Measurements from ENCODE around the gene EHMT1. TPM values are rescaled to one million over a fixed set of nuclear protein-coding genes. Genes with fewer than 3 reads are reported as not detected.
"Not testable (repeated sequence)": the region's sequence is repeated elsewhere in the genome, so short reads cannot be mapped to it uniquely, and the experiment has no call there.

The EHMT1 gene
- total RNA-seq, 4 donors from 2014 or later: 96.4 to 136 (median 118) TPM

DNA sequence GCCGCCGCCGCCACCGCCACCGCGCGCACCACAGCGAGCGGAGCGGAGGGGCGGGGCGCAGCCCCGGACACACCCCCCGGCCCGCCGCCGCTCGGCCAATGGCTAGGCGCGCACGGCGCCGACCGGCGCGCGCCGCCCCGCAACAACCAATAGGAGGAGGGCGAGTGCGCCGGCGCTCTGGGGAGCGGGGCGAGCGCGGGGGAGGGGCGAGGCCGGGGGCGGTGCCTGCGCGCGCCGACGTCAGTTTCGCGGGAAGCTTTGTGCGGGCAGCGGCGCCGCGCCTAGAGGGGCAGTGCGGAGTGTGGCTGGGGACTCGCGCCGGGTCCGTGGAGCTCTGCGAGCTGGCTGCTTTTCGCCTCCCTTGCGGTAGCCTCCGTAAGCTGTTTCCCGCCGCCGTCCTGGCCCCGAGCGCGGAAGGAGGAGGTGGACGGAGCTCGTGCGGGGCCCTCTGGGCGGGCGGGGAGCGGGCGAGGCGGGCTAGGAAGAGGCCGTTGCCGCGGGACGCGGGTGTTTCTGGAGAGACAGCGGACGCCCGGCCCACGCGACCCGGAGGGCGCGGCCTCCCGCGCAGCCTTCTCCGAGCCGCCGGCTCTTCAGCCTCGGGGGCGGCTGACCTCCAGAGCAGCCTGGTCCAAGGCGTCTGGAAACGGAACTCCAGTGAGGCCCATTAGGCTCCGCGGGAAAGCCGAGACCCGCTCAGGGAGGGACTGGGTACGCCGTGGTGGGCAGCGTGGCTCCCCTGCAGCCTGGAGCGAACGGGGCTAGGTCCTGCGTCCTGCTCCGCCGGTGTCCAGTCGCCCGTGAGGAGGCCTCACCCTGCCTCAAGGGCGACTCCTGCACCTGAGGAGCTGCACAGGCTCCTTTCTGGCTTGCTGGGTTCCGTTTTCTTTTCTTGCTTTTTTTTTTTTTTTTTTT, 28.1 kb upstream of the EHMT1 start, which contains the start of gene ZMYND19:
ZMYND19 (minus strand) TSS at position 44 of the 915 bp plus-strand sequence. CDS start 249 bp downstream, outside the sequence.
- whole genome bisulfite sequencing, 2 donors: 1% methylated on average over 36 to 55 of the region's 113 CpGs
- TF ChIP-seq POLR2A (IDR thresholded peaks at IDR 0.05) (no peak), EP300 (IDR thresholded peaks at IDR 0.05) (peak in 1 of 2 donors; percentile 33)
- H3K9me3 ChIP-seq: no peaks in the 10 kb centered on the region
- H3K27me3 ChIP-seq: no peaks in the 10 kb centered on the region
- DNase-seq (ENCODE audit: low spot score in 2 of 2): peak; percentile 74 to 83
- H3K4me3 ChIP-seq: peak within 1 kb of the TSS; percentile 76 to 93 (median 82)
- peak within 1 kb of the TSS; percentile 38 to 83 (median 60) for H3K27ac ChIP-seq
- peaks cover 0 to 28% (median 5%) of the 10 kb centered on the region in 3 donors for H3K36me3 ChIP-seq
- peaks cover 0 to 23% (median 14%) of the 10 kb centered on the region in 4 donors for H3K4me1 ChIP-seq

DNA sequence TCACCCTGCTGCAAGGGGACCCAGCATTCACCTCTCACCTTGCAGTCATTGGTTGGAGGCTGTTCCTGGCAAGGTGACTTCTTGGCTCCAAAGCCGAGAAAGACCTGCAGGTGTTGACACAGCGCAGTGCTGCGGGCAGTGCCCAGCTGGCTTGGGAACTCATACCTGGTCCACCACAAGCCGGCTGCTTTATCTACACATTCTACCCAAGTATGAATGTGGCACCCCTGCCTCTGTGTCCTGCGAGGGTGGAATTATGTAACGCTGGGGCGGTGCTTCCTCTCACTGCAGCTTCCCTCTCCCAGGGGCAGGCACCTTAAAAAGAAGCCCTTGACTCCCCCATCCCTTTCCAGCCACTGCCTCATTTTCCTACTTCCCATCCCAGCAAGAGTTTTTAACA, 26.0 kb upstream of the EHMT1 start:
- no peak for DNase-seq (ENCODE audit: low spot score in 2 of 2)
- H3K27me3 ChIP-seq: no peaks in the 10 kb centered on the region
- H3K4me1 ChIP-seq: peaks cover 0 to 23% (median 14%) of the 10 kb centered on the region in 4 donors
- no peak for TF ChIP-seq EP300 (IDR thresholded peaks at IDR 0.05)
- TF ChIP-seq CTCF (IDR thresholded peaks at IDR 0.05): no peak
- TF ChIP-seq POLR2A (IDR thresholded peaks at IDR 0.05): no peak
- 79 to 88% methylated on average over 7 of the region's 7 CpGs for WGBS, 2 donors
- H3K9me3 ChIP-seq: no peaks in the 10 kb centered on the region
- no peak overlapping the region for H3K4me3 ChIP-seq
- H3K27ac ChIP-seq: no peak overlapping the region
- peaks cover 0 to 8% (median 0%) of the 10 kb centered on the region in 3 donors for H3K36me3 ChIP-seq

DNA sequence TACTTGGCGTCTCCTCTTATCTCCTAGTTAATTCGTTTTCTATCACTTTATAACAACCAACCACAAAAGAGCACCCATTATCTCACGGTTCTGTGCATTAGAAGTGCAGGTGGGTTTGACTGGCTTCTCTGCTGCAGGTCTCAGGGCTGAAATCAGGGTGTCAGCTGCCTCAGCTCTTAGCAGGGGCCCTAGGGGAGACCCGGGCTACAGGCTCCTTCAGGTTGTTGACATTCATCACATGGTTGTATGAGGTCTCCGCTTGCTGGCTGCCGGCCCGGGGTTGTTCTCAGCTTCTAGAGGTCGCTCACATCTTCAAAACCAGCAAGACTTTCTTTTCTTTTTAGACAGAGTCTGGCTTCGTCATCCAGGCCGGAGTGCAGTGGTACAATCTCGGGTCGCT, 25.6 kb upstream of the EHMT1 start:
- TF ChIP-seq EP300 (IDR thresholded peaks at IDR 0.05) (no peak), CTCF (IDR thresholded peaks at IDR 0.05) (no peak), POLR2A (IDR thresholded peaks at IDR 0.05) (no peak)
- Histone ChIP-seq H3K4me3 (no peak overlapping the region), H3K27ac (no peak overlapping the region), H3K9me3 (no peaks in the 10 kb centered on the region), H3K4me1 (peaks cover 0 to 23% (median 14%) of the 10 kb centered on the region in 4 donors), H3K27me3 (no peaks in the 10 kb centered on the region), H3K36me3 (peaks cover 0 to 4% (median 0%) of the 10 kb centered on the region in 3 donors)
- DNase-seq (ENCODE audit: low spot score in 2 of 2): no peak
- 81 to 82% methylated on average over 12 of the region's 12 CpGs for WGBS, 2 donors

DNA sequence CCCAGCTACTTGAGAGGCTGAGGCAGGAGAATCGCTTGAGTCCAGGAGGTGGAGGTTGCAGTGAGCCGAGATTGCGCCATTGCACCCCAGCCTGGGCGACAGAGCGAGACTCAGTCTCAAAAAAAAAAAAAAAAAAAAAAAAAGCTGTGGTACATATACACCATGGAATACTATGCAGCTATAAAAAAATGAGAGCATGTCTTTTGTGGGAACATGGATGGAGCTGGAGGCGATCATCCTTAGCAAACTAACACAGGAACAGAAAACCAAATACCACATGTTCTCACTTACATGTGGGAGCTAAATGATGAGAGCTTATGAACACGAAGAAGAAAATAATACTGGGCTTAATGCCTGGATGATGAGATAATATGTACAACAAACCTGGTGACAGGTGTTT, 22.2 kb upstream of the EHMT1 start:
- 96 to 97% methylated on average over 7 of the region's 7 CpGs for WGBS, 2 donors
- H3K9me3 ChIP-seq; H3K27me3 ChIP-seq; H3K36me3 ChIP-seq; DNase-seq (ENCODE audit: low spot score in 2 of 2); H3K27ac ChIP-seq; H3K4me1 ChIP-seq; H3K4me3 ChIP-seq: not testable (repeated sequence)

DNA sequence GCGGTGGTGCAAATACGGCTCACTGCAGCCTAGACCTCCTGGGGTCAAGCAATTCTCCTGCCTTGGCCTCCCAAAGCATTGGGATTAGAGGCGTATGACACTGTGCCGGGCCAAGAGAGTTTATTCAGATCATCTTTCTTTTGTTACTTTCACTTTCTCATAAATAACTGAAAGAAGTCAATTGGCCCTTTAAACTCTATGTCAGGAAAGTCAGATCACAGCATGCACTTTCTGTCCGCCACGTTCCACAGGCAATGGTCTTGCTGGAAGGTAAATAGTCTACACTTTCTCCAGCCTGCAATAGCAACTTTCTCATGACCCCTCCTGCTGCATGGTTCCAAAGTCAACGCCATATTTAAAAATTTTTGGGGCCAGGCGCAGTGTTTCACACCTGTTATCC, 19.9 kb upstream of the EHMT1 start:
- Histone ChIP-seq H3K9me3 (no peaks in the 10 kb centered on the region), H3K27ac (no peak overlapping the region), H3K27me3 (no peaks in the 10 kb centered on the region), H3K4me1 (peaks cover 0 to 4% (median 0%) of the 10 kb centered on the region in 4 donors), H3K36me3 (no peaks in the 10 kb centered on the region), H3K4me3 (no peak overlapping the region)
- TF ChIP-seq CTCF (IDR thresholded peaks at IDR 0.05) (no peak), EP300 (IDR thresholded peaks at IDR 0.05) (no peak), POLR2A (IDR thresholded peaks at IDR 0.05) (no peak)
- 73 to 74% methylated on average over 8 of the region's 8 CpGs for WGBS, 2 donors
- DNase-seq (ENCODE audit: low spot score in 2 of 2): no peak

DNA sequence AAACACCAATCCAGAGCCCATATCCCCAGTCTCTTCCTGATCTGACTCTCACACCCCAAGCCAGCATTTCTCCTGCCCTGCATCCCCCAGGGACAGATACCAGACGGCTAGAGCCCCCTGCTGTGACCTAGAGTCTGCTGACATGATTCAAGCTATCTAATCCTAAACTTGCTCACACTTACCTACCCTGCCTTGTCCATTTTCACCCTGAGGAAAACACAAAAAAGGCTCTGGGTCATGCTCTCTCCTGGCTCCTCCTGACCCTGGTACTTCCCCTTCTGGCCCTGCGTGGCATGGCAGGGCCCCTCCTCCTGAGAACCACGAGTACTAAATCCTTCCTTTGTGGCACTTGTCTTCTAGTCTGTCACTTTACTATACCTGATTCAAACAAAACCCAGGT, 16.1 kb upstream of the EHMT1 start:
- H3K9me3 ChIP-seq: no peaks in the 10 kb centered on the region
- H3K27me3 ChIP-seq: no peaks in the 10 kb centered on the region
- H3K36me3 ChIP-seq: no peaks in the 10 kb centered on the region
- DNase-seq (ENCODE audit: low spot score in 2 of 2): no peak
- no peak overlapping the region for H3K4me3 ChIP-seq
- TF ChIP-seq POLR2A (IDR thresholded peaks at IDR 0.05): no peak
- no peak for TF ChIP-seq EP300 (IDR thresholded peaks at IDR 0.05)
- no peak for TF ChIP-seq CTCF (IDR thresholded peaks at IDR 0.05)
- H3K27ac ChIP-seq: no peak overlapping the region
- peaks cover 0 to 32% (median 16%) of the 10 kb centered on the region in 4 donors for H3K4me1 ChIP-seq
- 10 to 12% methylated on average over 3 of the region's 3 CpGs for WGBS, 2 donors
